Measurements from ENCODE around the gene FARP1.

FARP1 gene

DNA sequence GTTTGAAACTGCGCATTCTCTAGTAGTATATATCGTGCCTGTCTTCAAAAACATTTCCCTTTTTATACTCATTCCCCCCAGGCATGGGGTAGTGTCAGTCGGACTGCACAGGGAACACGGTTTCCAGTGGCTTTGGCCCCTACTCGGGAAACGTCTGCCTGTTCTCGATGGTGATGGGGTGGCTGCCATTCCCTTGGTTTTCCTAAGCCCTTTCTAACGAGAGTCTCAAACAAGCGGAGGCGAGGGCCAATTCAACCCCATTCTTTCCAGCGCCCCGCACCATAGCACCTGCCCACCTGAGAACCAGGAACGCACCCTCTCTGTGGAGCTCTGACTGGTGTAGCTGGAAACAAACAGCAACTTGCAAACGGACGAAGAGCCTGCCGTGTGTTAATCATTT is 306.4 kb downstream of the FARP1 start:
- TF ChIP-seq TEAD4 (IDR thresholded peaks at IDR 0.05) (no peak), TAF1 (IDR thresholded peaks at IDR 0.05; ENCODE audit: low read depth) (no peak), YY1 (IDR thresholded peaks at IDR 0.05; ENCODE audit: low read depth) (no peak), EP300 (IDR thresholded peaks at IDR 0.05; ENCODE audit: borderline replicate concordance) (no peak), EGR1 (IDR thresholded peaks at IDR 0.05) (no peak)
- TF ChIP-seq, protein P1, sequence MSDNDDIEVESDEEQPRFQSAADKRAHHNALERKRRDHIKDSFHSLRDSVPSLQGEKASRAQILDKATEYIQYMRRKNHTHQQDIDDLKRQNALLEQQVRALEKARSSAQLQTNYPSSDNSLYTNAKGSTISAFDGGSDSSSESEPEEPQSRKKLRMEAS (IDR thresholded peaks at IDR 0.05): no peak

DNA sequence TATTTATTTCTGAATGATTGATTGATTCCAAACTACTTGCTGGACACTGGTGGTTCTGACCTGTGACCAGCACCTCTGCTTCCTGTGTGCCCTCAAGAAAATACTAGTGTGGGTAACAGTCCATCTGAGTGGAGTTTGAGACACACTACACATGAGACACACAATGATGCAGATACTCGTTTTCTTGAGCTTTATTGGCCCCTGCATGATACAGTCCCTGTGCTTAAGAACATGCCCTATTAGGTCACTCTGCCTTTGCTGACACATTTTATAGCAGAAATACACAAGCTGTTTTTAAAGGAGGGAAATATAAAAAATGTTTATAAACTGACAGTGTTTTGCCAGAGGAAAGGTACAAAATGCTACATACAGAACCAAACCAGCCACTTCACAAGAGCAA is 307.1 kb downstream of the FARP1 start:
- TF ChIP-seq TAF1 (IDR thresholded peaks at IDR 0.05; ENCODE audit: low read depth) (no peak), TCF12 (IDR thresholded peaks at IDR 0.05; ENCODE audit: low read depth) (no peak)

DNA sequence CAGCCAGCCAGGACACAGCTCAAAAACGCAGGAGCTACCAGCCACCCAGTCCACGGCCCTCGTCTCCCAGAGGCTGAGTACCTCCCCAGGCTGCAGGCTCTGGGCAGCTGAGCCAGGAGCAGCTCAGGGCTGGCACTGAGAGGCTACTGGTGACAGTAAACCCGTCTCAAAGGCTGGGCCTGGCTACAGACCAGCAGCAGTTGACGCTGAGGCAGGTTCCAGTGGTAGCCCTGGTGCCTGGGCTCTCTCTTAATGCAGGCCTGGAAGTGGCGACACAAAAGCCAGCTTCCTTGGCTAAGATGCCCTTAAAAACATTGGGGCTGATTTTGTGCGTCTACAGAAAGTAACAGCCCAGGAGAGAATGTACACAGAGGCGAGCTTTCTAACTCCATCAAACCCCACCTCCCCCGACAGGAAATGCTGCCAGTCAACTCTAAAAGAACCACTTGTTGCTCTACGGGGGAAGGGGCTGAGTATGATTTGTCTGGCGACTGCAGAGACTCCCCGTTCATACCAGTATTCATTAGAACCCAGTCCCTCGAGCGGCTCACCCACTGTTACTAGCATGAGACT is 307.7 kb downstream of the FARP1 start:
- TF ChIP-seq, protein P2, sequence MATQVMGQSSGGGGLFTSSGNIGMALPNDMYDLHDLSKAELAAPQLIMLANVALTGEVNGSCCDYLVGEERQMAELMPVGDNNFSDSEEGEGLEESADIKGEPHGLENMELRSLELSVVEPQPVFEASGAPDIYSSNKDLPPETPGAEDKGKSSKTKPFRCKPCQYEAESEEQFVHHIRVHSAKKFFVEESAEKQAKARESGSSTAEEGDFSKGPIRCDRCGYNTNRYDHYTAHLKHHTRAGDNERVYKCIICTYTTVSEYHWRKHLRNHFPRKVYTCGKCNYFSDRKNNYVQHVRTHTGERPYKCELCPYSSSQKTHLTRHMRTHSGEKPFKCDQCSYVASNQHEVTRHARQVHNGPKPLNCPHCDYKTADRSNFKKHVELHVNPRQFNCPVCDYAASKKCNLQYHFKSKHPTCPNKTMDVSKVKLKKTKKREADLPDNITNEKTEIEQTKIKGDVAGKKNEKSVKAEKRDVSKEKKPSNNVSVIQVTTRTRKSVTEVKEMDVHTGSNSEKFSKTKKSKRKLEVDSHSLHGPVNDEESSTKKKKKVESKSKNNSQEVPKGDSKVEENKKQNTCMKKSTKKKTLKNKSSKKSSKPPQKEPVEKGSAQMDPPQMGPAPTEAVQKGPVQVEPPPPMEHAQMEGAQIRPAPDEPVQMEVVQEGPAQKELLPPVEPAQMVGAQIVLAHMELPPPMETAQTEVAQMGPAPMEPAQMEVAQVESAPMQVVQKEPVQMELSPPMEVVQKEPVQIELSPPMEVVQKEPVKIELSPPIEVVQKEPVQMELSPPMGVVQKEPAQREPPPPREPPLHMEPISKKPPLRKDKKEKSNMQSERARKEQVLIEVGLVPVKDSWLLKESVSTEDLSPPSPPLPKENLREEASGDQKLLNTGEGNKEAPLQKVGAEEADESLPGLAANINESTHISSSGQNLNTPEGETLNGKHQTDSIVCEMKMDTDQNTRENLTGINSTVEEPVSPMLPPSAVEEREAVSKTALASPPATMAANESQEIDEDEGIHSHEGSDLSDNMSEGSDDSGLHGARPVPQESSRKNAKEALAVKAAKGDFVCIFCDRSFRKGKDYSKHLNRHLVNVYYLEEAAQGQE (IDR thresholded peaks at IDR 0.05; ENCODE audit: low read depth): no peak
- TF ChIP-seq ZBTB7A (IDR thresholded peaks at IDR 0.05; ENCODE audit: low read depth) (no peak), TAF1 (IDR thresholded peaks at IDR 0.05; ENCODE audit: low read depth) (no peak), EGR1 (IDR thresholded peaks at IDR 0.05) (no peak), NFIC (IDR thresholded peaks at IDR 0.05) (no peak), TCF12 (IDR thresholded peaks at IDR 0.05; ENCODE audit: low read depth) (no peak), TEAD4 (IDR thresholded peaks at IDR 0.05) (no peak), EP300 (IDR thresholded peaks at IDR 0.05; ENCODE audit: borderline replicate concordance) (no peak), CREB1 (IDR thresholded peaks at IDR 0.05; ENCODE audit: low read depth) (no peak), YY1 (IDR thresholded peaks at IDR 0.05; ENCODE audit: low read depth) (no peak), RAD21 (IDR thresholded peaks at IDR 0.05; ENCODE audit: low read depth) (no peak), FOXM1 (IDR thresholded peaks at IDR 0.05; ENCODE audit: borderline replicate concordance, low read depth) (no peak), CEBPB (IDR thresholded peaks at IDR 0.05) (no peak)
- TF ChIP-seq, protein P3, sequence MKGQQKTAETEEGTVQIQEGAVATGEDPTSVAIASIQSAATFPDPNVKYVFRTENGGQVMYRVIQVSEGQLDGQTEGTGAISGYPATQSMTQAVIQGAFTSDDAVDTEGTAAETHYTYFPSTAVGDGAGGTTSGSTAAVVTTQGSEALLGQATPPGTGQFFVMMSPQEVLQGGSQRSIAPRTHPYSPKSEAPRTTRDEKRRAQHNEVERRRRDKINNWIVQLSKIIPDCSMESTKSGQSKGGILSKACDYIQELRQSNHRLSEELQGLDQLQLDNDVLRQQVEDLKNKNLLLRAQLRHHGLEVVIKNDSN (IDR thresholded peaks at IDR 0.05): no peak
- TF ChIP-seq, protein P1 (IDR thresholded peaks at IDR 0.05): no peak

DNA sequence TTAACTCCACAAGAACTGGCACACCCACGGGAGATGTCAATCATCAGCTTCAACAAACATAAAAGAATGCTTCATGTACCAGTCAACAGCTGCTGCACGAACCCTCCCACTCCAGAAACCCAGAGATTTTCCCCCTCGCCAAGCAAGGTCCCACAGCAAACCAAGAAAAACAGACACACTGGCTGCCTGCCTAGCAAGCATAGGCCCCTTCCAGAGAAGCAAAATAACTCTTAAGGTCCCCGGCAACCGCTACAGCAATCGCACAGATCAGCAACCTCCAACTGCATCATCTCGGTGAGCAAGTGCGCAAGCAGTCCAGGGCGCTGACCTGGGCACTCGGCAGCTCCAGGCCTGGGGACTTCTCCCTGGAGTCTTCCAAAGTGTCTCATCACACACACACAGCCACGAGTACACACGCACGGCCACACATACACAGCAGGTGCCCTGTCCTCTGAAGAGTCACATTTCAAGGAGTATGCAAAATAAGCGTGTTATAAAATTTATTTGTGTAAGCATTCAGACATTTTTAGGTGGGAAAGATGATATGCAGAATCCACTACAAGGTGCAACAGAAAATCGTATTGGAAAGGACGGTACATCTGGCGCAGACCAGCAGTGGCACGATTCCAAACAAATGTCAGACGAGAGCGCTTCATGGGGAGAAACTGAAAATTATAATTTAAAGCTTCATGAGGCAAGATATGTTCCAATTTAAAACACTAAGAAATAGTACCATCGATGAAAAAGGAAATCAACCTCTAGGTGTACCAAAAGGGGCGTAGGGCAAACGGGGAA is 309.0 kb downstream of the FARP1 start:
- TF ChIP-seq, protein P2 (IDR thresholded peaks at IDR 0.05; ENCODE audit: low read depth): no peak
- TF ChIP-seq RAD21 (IDR thresholded peaks at IDR 0.05; ENCODE audit: low read depth) (no peak), TAF1 (IDR thresholded peaks at IDR 0.05; ENCODE audit: low read depth) (no peak), YY1 (IDR thresholded peaks at IDR 0.05; ENCODE audit: low read depth) (no peak), FOXM1 (IDR thresholded peaks at IDR 0.05; ENCODE audit: borderline replicate concordance, low read depth) (no peak), EP300 (IDR thresholded peaks at IDR 0.05; ENCODE audit: borderline replicate concordance) (no peak), EGR1 (IDR thresholded peaks at IDR 0.05) (no peak), TEAD4 (IDR thresholded peaks at IDR 0.05) (no peak)
- TF ChIP-seq, protein P1 (IDR thresholded peaks at IDR 0.05): no peak

DNA sequence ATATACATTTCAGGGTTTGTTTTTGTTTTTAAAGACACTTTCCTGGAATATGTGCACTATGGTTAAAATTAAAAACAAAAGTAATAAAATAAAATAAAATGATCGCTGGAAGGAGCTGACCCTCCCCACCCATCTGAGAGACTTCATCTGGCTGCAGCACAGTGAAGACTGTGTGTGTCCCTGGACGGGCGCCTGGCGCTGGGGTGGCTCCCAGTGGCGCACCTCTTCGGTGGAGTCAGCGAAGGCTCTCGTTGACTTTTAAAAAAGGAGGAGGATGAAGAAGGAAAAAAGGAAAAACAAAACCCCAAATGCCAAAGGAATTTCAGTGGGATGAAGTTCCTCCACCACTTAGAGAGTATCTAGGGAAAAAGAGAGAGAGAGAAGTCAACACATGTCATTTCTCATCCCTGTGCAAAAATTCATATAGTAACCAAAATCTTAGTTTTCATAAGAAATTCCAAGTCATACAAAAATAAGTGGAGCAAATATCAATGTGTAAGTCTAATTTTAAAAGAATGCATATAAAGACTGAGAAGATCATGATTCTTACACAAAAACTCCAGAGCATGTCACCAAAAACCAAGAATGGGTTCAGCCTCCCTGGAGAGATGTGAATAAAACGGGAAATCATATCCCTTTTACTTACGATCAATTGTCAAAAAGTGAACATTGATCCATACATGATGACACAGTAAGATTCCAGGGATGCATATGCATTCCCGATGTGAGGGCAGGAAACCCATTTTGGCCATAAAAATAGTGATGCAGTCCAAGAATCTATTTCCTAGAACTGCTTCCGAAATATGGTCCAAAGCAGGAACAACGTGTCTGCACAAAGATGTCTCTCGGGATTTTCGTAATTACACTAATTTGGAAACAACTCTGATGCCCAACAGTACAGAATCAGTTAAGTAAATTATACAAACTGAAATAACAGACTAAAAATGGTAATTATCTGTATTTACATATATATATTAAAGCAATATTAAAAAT is 310.3 kb downstream of the FARP1 start:
- TF ChIP-seq NFIC (IDR thresholded peaks at IDR 0.05) (no peak), EGR1 (IDR thresholded peaks at IDR 0.05) (no peak)
